ENCODE results near the gene DLG2. TPM values are rescaled to one million over a fixed set of nuclear protein-coding genes. Genes with fewer than 3 reads are reported as not detected.

The DLG2 gene
- total RNA-seq, 1 experiment from 2014 or later: 17.5 TPM

GRCh38 chr11:85187992-85188391, 439.2 kb downstream of the DLG2 start:
- no peak for DNase-seq (ENCODE audit: low spot score)
- Mint-ChIP-seq H3K9me3 (peaks cover 7% of the 10 kb centered on the region), H3K27ac (no peak overlapping the region), H3K4me3 (no peak overlapping the region), H3K36me3 (no peaks in the 10 kb centered on the region), H3K4me1 (no peaks in the 10 kb centered on the region; the same call in 1 of the 2 replicates), H3K27me3 (ENCODE audit: low read depth) (no peaks in the 10 kb centered on the region)
- no peak for ATAC-seq
- ChIA-PET POLR2A (no interaction called here), CTCF (no interaction called here)
- TF ChIP-seq HMGA2 (CRISPR knock-in tag; IDR thresholded peaks at IDR 0.05) (no peak), ZNF317 (CRISPR knock-in tag; IDR thresholded peaks at IDR 0.05; ENCODE audit: borderline replicate concordance, low read depth) (no peak), NFATC4 (CRISPR knock-in tag; IDR thresholded peaks at IDR 0.05) (no peak), ELF4 (CRISPR knock-in tag; IDR thresholded peaks at IDR 0.05; ENCODE audit: low read depth) (no peak), ETV6 (CRISPR knock-in tag; IDR thresholded peaks at IDR 0.05) (no peak), NR3C1 (CRISPR knock-in tag; conservative IDR thresholded peaks at IDR 0.05; ENCODE audit: low read depth) (no peak), ATF3 (CRISPR knock-in tag; conservative IDR thresholded peaks at IDR 0.05) (no peak), IRF1 (CRISPR knock-in tag; IDR thresholded peaks at IDR 0.05) (no peak), ZNF263 (CRISPR knock-in tag; IDR thresholded peaks at IDR 0.05; ENCODE audit: low read depth) (no peak)
- TF ChIP-seq, protein P1, sequence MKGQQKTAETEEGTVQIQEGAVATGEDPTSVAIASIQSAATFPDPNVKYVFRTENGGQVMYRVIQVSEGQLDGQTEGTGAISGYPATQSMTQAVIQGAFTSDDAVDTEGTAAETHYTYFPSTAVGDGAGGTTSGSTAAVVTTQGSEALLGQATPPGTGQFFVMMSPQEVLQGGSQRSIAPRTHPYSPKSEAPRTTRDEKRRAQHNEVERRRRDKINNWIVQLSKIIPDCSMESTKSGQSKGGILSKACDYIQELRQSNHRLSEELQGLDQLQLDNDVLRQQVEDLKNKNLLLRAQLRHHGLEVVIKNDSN (CRISPR knock-in tag; IDR thresholded peaks at IDR 0.05): no peak
- TF ChIP-seq, protein P2, sequence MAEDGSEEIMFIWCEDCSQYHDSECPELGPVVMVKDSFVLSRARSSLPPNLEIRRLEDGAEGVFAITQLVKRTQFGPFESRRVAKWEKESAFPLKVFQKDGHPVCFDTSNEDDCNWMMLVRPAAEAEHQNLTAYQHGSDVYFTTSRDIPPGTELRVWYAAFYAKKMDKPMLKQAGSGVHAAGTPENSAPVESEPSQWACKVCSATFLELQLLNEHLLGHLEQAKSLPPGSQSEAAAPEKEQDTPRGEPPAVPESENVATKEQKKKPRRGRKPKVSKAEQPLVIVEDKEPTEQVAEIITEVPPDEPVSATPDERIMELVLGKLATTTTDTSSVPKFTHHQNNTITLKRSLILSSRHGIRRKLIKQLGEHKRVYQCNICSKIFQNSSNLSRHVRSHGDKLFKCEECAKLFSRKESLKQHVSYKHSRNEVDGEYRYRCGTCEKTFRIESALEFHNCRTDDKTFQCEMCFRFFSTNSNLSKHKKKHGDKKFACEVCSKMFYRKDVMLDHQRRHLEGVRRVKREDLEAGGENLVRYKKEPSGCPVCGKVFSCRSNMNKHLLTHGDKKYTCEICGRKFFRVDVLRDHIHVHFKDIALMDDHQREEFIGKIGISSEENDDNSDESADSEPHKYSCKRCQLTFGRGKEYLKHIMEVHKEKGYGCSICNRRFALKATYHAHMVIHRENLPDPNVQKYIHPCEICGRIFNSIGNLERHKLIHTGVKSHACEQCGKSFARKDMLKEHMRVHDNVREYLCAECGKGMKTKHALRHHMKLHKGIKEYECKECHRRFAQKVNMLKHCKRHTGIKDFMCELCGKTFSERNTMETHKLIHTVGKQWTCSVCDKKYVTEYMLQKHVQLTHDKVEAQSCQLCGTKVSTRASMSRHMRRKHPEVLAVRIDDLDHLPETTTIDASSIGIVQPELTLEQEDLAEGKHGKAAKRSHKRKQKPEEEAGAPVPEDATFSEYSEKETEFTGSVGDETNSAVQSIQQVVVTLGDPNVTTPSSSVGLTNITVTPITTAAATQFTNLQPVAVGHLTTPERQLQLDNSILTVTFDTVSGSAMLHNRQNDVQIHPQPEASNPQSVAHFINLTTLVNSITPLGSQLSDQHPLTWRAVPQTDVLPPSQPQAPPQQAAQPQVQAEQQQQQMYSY (CRISPR knock-in tag; IDR thresholded peaks at IDR 0.05): no peak
- TF ChIP-seq, protein P3, sequence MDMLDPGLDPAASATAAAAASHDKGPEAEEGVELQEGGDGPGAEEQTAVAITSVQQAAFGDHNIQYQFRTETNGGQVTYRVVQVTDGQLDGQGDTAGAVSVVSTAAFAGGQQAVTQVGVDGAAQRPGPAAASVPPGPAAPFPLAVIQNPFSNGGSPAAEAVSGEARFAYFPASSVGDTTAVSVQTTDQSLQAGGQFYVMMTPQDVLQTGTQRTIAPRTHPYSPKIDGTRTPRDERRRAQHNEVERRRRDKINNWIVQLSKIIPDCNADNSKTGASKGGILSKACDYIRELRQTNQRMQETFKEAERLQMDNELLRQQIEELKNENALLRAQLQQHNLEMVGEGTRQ (CRISPR knock-in tag; IDR thresholded peaks at IDR 0.05): no peak

DNA sequence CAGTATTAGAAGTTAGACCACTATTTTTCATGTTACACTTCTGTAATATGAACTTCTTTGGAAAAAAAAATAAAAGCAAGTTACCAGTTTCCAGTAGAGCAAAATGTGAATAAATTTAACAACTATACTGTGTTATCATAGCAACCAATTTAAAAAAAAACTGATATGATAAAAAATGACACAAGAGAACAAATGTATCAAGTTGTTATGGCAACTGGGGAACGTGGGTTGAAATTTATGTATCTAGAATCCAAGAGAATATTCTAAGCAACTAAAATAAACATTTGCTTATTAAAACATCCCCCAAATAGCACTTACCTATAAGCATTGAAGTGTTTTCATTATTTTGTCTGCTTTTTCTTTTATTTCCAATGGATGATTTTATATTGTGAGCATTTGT, 442.4 kb downstream of the DLG2 start:
- no peaks in the 10 kb centered on the region for H3K36me3 Mint-ChIP-seq

More for the DNA sequence above, 442.4 kb downstream of the DLG2 start:
- DNase-seq (ENCODE audit: low spot score): no peak
- Mint-ChIP-seq H3K9me3 (peaks cover 7% of the 10 kb centered on the region), H3K27ac (no peak overlapping the region), H3K4me1 (peaks cover 5% of the 10 kb centered on the region), H3K27me3 (ENCODE audit: low read depth) (no peaks in the 10 kb centered on the region), H3K4me3 (no peak overlapping the region)
- no peak for ATAC-seq
- POLR2A ChIA-PET: no interaction called here
- CTCF ChIA-PET: no interaction called here
- no peak for TF ChIP-seq ZNF232 (CRISPR knock-in tag; IDR thresholded peaks at IDR 0.05)
- no peak for TF ChIP-seq NFATC4 (CRISPR knock-in tag; IDR thresholded peaks at IDR 0.05)
- TF ChIP-seq FOXK1 (CRISPR knock-in tag; IDR thresholded peaks at IDR 0.05): no peak
- no peak for TF ChIP-seq ATF2 (CRISPR knock-in tag; IDR thresholded peaks at IDR 0.05; ENCODE audit: borderline replicate concordance, low read depth)
- no peak for TF ChIP-seq RORB (CRISPR knock-in tag; IDR thresholded peaks at IDR 0.05)

Measured in WTC11 (cell line).